GM12878 (cell line): ENCODE data around the gene ADCY10. TPM values are rescaled to one million over a fixed set of nuclear protein-coding genes. Genes with fewer than 3 reads are reported as not detected.

Experiments
- ASH2L ChIP-seq: fragments of 300-600, 200-600 bp; sonication (generic); IDR thresholded peaks from 2 replicates; pipeline ENCODE4 v1.6.1; 2017; ENCODE audit warnings: low read depth, mild to moderate bottlenecking, borderline replicate concordance
- CHD1 ChIP-seq: IDR thresholded peaks from 2 replicates; pipeline ENCODE4 v1.6.1; 2012; ENCODE audit warnings: low read depth, low read length, improper control_type of control experiment
- FOXM1 ChIP-seq: IDR thresholded peaks from 2 replicates; pipeline ENCODE4 v1.6.1; 2012; ENCODE audit warnings: low read depth, mild to moderate bottlenecking, inconsistent platforms, low read length, moderate library complexity
- IKZF1 ChIP-seq: fragments of 450-650 bp; conservative IDR thresholded peaks from 2 replicates; pipeline ENCODE4 v1.6.1; 2017; ENCODE audit warnings: antibody characterized with exemption, mild to moderate bottlenecking
- LARP7 ChIP-seq: fragments of 450-650 bp; IDR thresholded peaks from 2 replicates; pipeline ENCODE4 v1.6.1; 2017; ENCODE audit warnings: mild to moderate bottlenecking
- MEF2A ChIP-seq: IDR thresholded peaks from 2 replicates; pipeline ENCODE4 v1.6.1; 2011; ENCODE audit warnings: low read depth, mild to moderate bottlenecking, low read length, moderate library complexity; ENCODE audit not compliant: insufficient read depth
- NFYA ChIP-seq: IDR thresholded peaks from 2 replicates; pipeline ENCODE4 v1.6.1; 2011; ENCODE audit warnings: low read depth, mild to moderate bottlenecking, low read length, improper control_type of control experiment, borderline replicate concordance
- RAD21 ChIP-seq: IDR thresholded peaks from 2 replicates; pipeline ENCODE4 v1.6.1; 2011; ENCODE audit warnings: mild to moderate bottlenecking, low read depth, low read length, moderate library complexity; ENCODE audit not compliant: insufficient read depth
- RBBP5 ChIP-seq: fragments of 200-600 bp; sonication (generic); conservative IDR thresholded peaks from 2 replicates; pipeline ENCODE4 v1.6.1; 2016
- RELA ChIP-seq: fragments of 450-650 bp; IDR thresholded peaks from 2 replicates; pipeline ENCODE4 v1.8.0; 2014; ENCODE audit warnings: borderline replicate concordance; ENCODE audit not compliant: partially characterized antibody
- STAT1 ChIP-seq: fragments of 450-650 bp; conservative IDR thresholded peaks from 2 replicates; pipeline ENCODE4 v1.6.1; 2014; ENCODE audit warnings: antibody characterized with exemption, mild to moderate bottlenecking
- TCF3 ChIP-seq: IDR thresholded peaks from 2 replicates; pipeline ENCODE4 v1.6.1; 2012; ENCODE audit warnings: low read depth, mild to moderate bottlenecking, low read length, borderline replicate concordance; ENCODE audit not compliant: insufficient read depth
- WRNIP1 ChIP-seq: IDR thresholded peaks from 2 replicates; pipeline ENCODE4 v1.6.1; 2011; ENCODE audit warnings: low read depth, low read length, improper control_type of control experiment, borderline replicate concordance
- ZNF687 ChIP-seq: fragments of 450-650 bp; IDR thresholded peaks from 2 replicates; pipeline ENCODE4 v1.6.1; 2017; ENCODE audit warnings: mild to moderate bottlenecking, moderate library complexity
- polyA plus RNA-seq, 11 experiments: library from polyadenylated mRNA; depleted of rRNA in 4 of 11; unstranded in 6 of 11; stranded (reverse) in 5 of 11; fragments of >200 nt; fragmentation: Nextera tagmentation in 4 of 11; fragmentation: Illumina TruSeq in 1 of 11; extraction: Ambion mirVana in 4 of 11; extraction: Trizol in 1 of 11; gene quantifications; 1 replicate in 1 of 11; 2 replicates in 10 of 11; pipeline versions ENCODE4 v1.2.1 to v1.2.3, GENCODE V29; 2011 to 2016; ENCODE audit warnings: inconsistent platforms in 2 of 11, missing spikeins in 2 of 11, low read depth in 1 of 11
- total RNA-seq, 4 experiments: library from RNA; depleted of rRNA in 3 of 4; stranded (reverse); fragments of >200 nt in 3 of 4; fragmentation: Illumina TruSeq in 1 of 4; extraction: Trizol in 1 of 4; gene quantifications; 2 replicates each; pipeline versions ENCODE4 v1.2.1 to v1.2.3, GENCODE V29; 2013 to 2021
- TF ChIP-seq, protein P1 (sequence below): fragments of 450-650 bp; IDR thresholded peaks from 2 replicates; pipeline ENCODE4 v1.6.1; 2017; ENCODE audit warnings: mild to moderate bottlenecking, moderate library complexity
- TF ChIP-seq, protein P2 (sequence below): IDR thresholded peaks from 2 replicates; pipeline ENCODE4 v1.6.1; 2011; ENCODE audit warnings: borderline replicate concordance, low read depth, mild to moderate bottlenecking, moderate library complexity, low read length; ENCODE audit not compliant: insufficient read depth, poor library complexity, severe bottlenecking
- TF ChIP-seq, protein P3 (sequence below): IDR thresholded peaks from 2 replicates; pipeline ENCODE4 v1.6.1; 2011; ENCODE audit warnings: low read depth, mild to moderate bottlenecking, low read length, moderate library complexity, borderline replicate concordance; ENCODE audit errors: extremely low read depth

Gene ADCY10
- total and polyA plus RNA-seq, 10 of the 15 experiments (the other 5 are each of a cell fraction or from before 2014, with no cell fraction given) = 0.13 to 0.22 TPM; not detected in 8

GRCh38 chr1:167936068-167936929 is 22.4 kb upstream of the ADCY10 start, which contains the start of gene DCAF6 (continued):
- no peak; the same call in 1 of the 2 replicates for TF ChIP-seq ZNF687
- 0 out of 2 replicates have a peak, but pooled peaks have one; percentile 31 for TF ChIP-seq TCF3
- 0 out of 2 replicates have a peak, but pooled peaks have one; percentile 42 for TF ChIP-seq ASH2L
- no peak for TF ChIP-seq RAD21
- TF ChIP-seq FOXM1 = no peak
- TF ChIP-seq, protein P1, sequence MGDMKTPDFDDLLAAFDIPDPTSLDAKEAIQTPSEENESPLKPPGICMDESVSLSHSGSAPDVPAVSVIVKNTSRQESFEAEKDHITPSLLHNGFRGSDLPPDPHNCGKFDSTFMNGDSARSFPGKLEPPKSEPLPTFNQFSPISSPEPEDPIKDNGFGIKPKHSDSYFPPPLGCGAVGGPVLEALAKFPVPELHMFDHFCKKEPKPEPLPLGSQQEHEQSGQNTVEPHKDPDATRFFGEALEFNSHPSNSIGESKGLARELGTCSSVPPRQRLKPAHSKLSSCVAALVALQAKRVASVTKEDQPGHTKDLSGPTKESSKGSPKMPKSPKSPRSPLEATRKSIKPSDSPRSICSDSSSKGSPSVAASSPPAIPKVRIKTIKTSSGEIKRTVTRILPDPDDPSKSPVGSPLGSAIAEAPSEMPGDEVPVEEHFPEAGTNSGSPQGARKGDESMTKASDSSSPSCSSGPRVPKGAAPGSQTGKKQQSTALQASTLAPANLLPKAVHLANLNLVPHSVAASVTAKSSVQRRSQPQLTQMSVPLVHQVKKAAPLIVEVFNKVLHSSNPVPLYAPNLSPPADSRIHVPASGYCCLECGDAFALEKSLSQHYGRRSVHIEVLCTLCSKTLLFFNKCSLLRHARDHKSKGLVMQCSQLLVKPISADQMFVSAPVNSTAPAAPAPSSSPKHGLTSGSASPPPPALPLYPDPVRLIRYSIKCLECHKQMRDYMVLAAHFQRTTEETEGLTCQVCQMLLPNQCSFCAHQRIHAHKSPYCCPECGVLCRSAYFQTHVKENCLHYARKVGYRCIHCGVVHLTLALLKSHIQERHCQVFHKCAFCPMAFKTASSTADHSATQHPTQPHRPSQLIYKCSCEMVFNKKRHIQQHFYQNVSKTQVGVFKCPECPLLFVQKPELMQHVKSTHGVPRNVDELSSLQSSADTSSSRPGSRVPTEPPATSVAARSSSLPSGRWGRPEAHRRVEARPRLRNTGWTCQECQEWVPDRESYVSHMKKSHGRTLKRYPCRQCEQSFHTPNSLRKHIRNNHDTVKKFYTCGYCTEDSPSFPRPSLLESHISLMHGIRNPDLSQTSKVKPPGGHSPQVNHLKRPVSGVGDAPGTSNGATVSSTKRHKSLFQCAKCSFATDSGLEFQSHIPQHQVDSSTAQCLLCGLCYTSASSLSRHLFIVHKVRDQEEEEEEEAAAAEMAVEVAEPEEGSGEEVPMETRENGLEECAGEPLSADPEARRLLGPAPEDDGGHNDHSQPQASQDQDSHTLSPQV = no peak
- TF ChIP-seq LARP7 = 0 out of 2 replicates have a peak, but pooled peaks have one; percentile 13
- no peak for TF ChIP-seq RBBP5
- TF ChIP-seq STAT1 = peak; percentile 100
- TF ChIP-seq, protein P2, sequence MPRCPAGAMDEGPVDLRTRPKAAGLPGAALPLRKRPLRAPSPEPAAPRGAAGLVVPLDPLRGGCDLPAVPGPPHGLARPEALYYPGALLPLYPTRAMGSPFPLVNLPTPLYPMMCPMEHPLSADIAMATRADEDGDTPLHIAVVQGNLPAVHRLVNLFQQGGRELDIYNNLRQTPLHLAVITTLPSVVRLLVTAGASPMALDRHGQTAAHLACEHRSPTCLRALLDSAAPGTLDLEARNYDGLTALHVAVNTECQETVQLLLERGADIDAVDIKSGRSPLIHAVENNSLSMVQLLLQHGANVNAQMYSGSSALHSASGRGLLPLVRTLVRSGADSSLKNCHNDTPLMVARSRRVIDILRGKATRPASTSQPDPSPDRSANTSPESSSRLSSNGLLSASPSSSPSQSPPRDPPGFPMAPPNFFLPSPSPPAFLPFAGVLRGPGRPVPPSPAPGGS = no peak
- TF ChIP-seq, protein P3, sequence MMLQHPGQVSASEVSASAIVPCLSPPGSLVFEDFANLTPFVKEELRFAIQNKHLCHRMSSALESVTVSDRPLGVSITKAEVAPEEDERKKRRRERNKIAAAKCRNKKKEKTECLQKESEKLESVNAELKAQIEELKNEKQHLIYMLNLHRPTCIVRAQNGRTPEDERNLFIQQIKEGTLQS = no peak
- TF ChIP-seq WRNIP1 = no peak
- TF ChIP-seq MEF2A = peak; percentile 58; the same call in 1 of the 2 replicates
- no peak for TF ChIP-seq NFYA
- TF ChIP-seq CHD1 = 0 out of 2 replicates have a peak, but pooled peaks have one; percentile 62
- TF ChIP-seq RELA = peak; percentile 66
- peak; percentile 86 for TF ChIP-seq IKZF1
